WTC11 (cell line): ENCODE results near the gene ROS1. TPM values are rescaled to one million over a fixed set of nuclear protein-coding genes. Genes with fewer than 3 reads are reported as not detected.

Experiments used
- ATAC-seq: fragments of 200-7000 bp; cut with Tn5 transposase; 2 replicates; pipeline ENCODE4 v1.10.0; 2021; ENCODE audit warnings: mild to moderate bottlenecking, moderate library complexity
- CTCF ChIA-PET: fragments of 300-600 bp; sonication (Branson Sonifier 250); formaldehyde crosslinking; loops from one replicate; lab custom pipeline; 2021; ENCODE audit warnings: antibody characterized with exemption; lab: Charles Lee
- POLR2A ChIA-PET: fragments of 350-600 bp; sonication (Branson Sonifier 250); formaldehyde crosslinking; loops from one replicate; lab custom pipeline; 2021; ENCODE audit warnings: antibody characterized with exemption; lab: Charles Lee
- DNase-seq: peaks from one replicate; pipeline ENCODE4 v3.0.0; 2021; ENCODE audit warnings: low spot score
- H3K27ac Mint-ChIP-seq: 2 replicates; pipeline ENCODE4 v1.8.0; 2021; ENCODE audit warnings: mixed read lengths
- H3K27me3 Mint-ChIP-seq: 2 replicates; pipeline ENCODE4 v1.8.0; 2021; ENCODE audit warnings: low read depth, mild to moderate bottlenecking, moderate library complexity, mixed read lengths
- H3K36me3 Mint-ChIP-seq: 2 replicates; pipeline ENCODE4 v1.8.0; 2021; ENCODE audit warnings: mixed read lengths
- H3K4me1 Mint-ChIP-seq: 2 replicates; pipeline ENCODE4 v1.8.0; 2022; ENCODE audit warnings: mixed read lengths
- H3K4me3 Mint-ChIP-seq: 2 replicates; pipeline ENCODE4 v1.8.0; 2021; ENCODE audit warnings: mild to moderate bottlenecking, moderate library complexity, mixed read lengths
- H3K9me3 Mint-ChIP-seq: 2 replicates; pipeline ENCODE4 v1.8.0; 2021; ENCODE audit warnings: mixed read lengths
- CREM ChIP-seq: sonication (generic); formaldehyde crosslinking; IDR thresholded peaks from 2 replicates; pipeline ENCODE4 v1.8.1; 2022; ENCODE audit warnings: mild to moderate bottlenecking, missing genetic modification reagents, moderate library complexity
- IRF2 ChIP-seq: sonication (generic); formaldehyde crosslinking; IDR thresholded peaks from 2 replicates; pipeline ENCODE4 v1.8.0; 2022; ENCODE audit warnings: low read depth, missing genetic modification reagents, borderline replicate concordance
- JAZF1 ChIP-seq: fragments of 250-450 bp; sonication (Bioruptor Pico); IDR thresholded peaks from 2 replicates; pipeline ENCODE4 v1.9.0; 2021; ENCODE audit warnings: moderate library complexity, mild to moderate bottlenecking, inconsistent platforms
- KAT7 ChIP-seq: sonication (generic); formaldehyde crosslinking; IDR thresholded peaks from 2 replicates; pipeline ENCODE4 v1.8.1; 2023; ENCODE audit warnings: missing genetic modification reagents, mild to moderate bottlenecking, borderline replicate concordance
- MYBL2 ChIP-seq: sonication (generic); formaldehyde crosslinking; IDR thresholded peaks from 2 replicates; pipeline ENCODE4 v1.8.1; 2023; ENCODE audit warnings: mild to moderate bottlenecking, moderate library complexity, missing genetic modification reagents
- NFE2L1 ChIP-seq: sonication (generic); formaldehyde crosslinking; IDR thresholded peaks from 2 replicates; pipeline ENCODE4 v1.8.1; 2023; ENCODE audit warnings: missing genetic modification reagents
- SMAD3 ChIP-seq: sonication (generic); formaldehyde crosslinking; IDR thresholded peaks from 2 replicates; pipeline ENCODE4 v1.8.0; 2022; ENCODE audit warnings: missing genetic modification reagents, mild to moderate bottlenecking, borderline replicate concordance
- total RNA-seq: library from RNA; stranded (reverse); gene quantifications from 3 replicates; pipeline ENCODE4 v1.2.3, GENCODE V29; 2021
- TF ChIP-seq, protein P1 (sequence below): sonication (generic); formaldehyde crosslinking; conservative IDR thresholded peaks from 2 replicates; pipeline ENCODE4 v1.8.1; 2023; ENCODE audit warnings: mild to moderate bottlenecking, low read depth, missing genetic modification reagents, moderate library complexity
- TF ChIP-seq, protein P2 (sequence below): sonication (generic); formaldehyde crosslinking; IDR thresholded peaks from 2 replicates; pipeline ENCODE4 v1.8.1; 2023; ENCODE audit warnings: mild to moderate bottlenecking, missing genetic modification reagents
- TF ChIP-seq, protein P3 (sequence below): sonication (generic); formaldehyde crosslinking; conservative IDR thresholded peaks from 2 replicates; pipeline ENCODE4 v1.8.1; 2022; ENCODE audit warnings: mild to moderate bottlenecking, missing genetic modification reagents
- TF ChIP-seq, protein P4 (sequence below): sonication (generic); formaldehyde crosslinking; IDR thresholded peaks from 2 replicates; pipeline ENCODE4 v1.8.1; 2023; ENCODE audit warnings: mild to moderate bottlenecking, missing genetic modification reagents, moderate library complexity
- TF ChIP-seq, protein P5 (sequence below): sonication (generic); formaldehyde crosslinking; IDR thresholded peaks from 2 replicates; pipeline ENCODE4 v1.8.0; 2022; ENCODE audit warnings: mild to moderate bottlenecking, missing genetic modification reagents
- TF ChIP-seq, protein P6 (sequence below): sonication (generic); formaldehyde crosslinking; IDR thresholded peaks from 2 replicates; pipeline ENCODE4 v1.8.1; 2022; ENCODE audit warnings: low read depth, missing genetic modification reagents, borderline replicate concordance
- TF ChIP-seq, protein P7 (sequence below): sonication (generic); formaldehyde crosslinking; IDR thresholded peaks from 2 replicates; pipeline ENCODE4 v1.8.0; 2022; ENCODE audit warnings: mild to moderate bottlenecking, missing genetic modification reagents

Gene ROS1
- total RNA-seq, 1 experiment from 2014 or later: 0.02 TPM

DNA sequence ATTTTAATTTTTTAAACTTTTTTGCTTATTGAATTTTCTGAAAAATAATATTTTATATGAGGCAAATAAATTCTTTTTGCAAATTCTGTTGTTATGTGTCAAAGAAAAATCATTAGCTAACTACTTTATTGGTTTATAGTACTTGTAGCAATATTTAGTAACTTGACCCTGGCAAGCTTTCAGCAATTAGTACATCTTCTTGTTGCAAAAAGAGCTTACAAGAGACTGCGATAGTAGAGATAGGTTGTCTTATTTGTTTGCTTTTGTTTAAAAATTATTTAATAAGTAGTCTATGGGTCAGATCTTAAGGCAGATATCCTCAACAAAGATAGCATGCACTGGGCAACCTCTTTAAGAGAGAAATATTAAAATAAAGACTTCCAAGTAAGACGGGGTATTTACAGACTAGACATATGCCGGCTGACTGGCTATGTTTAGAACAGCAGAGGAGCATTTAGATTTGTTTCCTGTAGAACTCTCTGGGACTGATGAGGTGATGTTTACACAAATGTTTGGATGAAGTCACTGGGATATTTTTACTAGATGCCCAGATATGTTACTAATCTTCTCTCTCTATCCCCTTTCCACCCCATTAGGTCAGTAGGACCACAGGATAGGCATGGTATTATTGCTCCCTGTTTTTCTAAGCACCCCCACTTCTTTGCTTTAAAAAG, 135.4 kb downstream of the ROS1 start:
- Mint-ChIP-seq H3K4me1 (no peaks in the 10 kb centered on the region), H3K27me3 (no peaks in the 10 kb centered on the region), H3K27ac (no peak overlapping the region), H3K4me3 (no peak overlapping the region), H3K36me3 (no peaks in the 10 kb centered on the region), H3K9me3 (peaks cover 5% of the 10 kb centered on the region; the same call in 1 of the 2 replicates)
- ChIA-PET POLR2A (no interaction called here), CTCF (no interaction called here)
- ATAC-seq (no peak), DNase-seq (no peak)
- TF ChIP-seq, protein P1, sequence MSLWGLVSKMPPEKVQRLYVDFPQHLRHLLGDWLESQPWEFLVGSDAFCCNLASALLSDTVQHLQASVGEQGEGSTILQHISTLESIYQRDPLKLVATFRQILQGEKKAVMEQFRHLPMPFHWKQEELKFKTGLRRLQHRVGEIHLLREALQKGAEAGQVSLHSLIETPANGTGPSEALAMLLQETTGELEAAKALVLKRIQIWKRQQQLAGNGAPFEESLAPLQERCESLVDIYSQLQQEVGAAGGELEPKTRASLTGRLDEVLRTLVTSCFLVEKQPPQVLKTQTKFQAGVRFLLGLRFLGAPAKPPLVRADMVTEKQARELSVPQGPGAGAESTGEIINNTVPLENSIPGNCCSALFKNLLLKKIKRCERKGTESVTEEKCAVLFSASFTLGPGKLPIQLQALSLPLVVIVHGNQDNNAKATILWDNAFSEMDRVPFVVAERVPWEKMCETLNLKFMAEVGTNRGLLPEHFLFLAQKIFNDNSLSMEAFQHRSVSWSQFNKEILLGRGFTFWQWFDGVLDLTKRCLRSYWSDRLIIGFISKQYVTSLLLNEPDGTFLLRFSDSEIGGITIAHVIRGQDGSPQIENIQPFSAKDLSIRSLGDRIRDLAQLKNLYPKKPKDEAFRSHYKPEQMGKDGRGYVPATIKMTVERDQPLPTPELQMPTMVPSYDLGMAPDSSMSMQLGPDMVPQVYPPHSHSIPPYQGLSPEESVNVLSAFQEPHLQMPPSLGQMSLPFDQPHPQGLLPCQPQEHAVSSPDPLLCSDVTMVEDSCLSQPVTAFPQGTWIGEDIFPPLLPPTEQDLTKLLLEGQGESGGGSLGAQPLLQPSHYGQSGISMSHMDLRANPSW (CRISPR knock-in tag): no peak
- TF ChIP-seq, protein P2, sequence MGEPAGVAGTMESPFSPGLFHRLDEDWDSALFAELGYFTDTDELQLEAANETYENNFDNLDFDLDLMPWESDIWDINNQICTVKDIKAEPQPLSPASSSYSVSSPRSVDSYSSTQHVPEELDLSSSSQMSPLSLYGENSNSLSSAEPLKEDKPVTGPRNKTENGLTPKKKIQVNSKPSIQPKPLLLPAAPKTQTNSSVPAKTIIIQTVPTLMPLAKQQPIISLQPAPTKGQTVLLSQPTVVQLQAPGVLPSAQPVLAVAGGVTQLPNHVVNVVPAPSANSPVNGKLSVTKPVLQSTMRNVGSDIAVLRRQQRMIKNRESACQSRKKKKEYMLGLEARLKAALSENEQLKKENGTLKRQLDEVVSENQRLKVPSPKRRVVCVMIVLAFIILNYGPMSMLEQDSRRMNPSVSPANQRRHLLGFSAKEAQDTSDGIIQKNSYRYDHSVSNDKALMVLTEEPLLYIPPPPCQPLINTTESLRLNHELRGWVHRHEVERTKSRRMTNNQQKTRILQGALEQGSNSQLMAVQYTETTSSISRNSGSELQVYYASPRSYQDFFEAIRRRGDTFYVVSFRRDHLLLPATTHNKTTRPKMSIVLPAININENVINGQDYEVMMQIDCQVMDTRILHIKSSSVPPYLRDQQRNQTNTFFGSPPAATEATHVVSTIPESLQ (CRISPR knock-in tag): no peak
- TF ChIP-seq, protein P3, sequence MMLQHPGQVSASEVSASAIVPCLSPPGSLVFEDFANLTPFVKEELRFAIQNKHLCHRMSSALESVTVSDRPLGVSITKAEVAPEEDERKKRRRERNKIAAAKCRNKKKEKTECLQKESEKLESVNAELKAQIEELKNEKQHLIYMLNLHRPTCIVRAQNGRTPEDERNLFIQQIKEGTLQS: no peak
- TF ChIP-seq JAZF1 (CRISPR knock-in tag): no peak
- TF ChIP-seq MYBL2: no peak
- no peak for TF ChIP-seq SMAD3
- TF ChIP-seq, protein P4, sequence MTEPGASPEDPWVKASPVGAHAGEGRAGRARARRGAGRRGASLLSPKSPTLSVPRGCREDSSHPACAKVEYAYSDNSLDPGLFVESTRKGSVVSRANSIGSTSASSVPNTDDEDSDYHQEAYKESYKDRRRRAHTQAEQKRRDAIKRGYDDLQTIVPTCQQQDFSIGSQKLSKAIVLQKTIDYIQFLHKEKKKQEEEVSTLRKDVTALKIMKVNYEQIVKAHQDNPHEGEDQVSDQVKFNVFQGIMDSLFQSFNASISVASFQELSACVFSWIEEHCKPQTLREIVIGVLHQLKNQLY: no peak
- no peak for TF ChIP-seq CREM
- TF ChIP-seq, protein P5, sequence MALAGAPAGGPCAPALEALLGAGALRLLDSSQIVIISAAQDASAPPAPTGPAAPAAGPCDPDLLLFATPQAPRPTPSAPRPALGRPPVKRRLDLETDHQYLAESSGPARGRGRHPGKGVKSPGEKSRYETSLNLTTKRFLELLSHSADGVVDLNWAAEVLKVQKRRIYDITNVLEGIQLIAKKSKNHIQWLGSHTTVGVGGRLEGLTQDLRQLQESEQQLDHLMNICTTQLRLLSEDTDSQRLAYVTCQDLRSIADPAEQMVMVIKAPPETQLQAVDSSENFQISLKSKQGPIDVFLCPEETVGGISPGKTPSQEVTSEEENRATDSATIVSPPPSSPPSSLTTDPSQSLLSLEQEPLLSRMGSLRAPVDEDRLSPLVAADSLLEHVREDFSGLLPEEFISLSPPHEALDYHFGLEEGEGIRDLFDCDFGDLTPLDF (CRISPR knock-in tag): no peak
- TF ChIP-seq, protein P6, sequence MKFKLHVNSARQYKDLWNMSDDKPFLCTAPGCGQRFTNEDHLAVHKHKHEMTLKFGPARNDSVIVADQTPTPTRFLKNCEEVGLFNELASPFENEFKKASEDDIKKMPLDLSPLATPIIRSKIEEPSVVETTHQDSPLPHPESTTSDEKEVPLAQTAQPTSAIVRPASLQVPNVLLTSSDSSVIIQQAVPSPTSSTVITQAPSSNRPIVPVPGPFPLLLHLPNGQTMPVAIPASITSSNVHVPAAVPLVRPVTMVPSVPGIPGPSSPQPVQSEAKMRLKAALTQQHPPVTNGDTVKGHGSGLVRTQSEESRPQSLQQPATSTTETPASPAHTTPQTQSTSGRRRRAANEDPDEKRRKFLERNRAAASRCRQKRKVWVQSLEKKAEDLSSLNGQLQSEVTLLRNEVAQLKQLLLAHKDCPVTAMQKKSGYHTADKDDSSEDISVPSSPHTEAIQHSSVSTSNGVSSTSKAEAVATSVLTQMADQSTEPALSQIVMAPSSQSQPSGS (CRISPR knock-in tag): no peak
- no peak for TF ChIP-seq NFE2L1
- TF ChIP-seq, protein P7, sequence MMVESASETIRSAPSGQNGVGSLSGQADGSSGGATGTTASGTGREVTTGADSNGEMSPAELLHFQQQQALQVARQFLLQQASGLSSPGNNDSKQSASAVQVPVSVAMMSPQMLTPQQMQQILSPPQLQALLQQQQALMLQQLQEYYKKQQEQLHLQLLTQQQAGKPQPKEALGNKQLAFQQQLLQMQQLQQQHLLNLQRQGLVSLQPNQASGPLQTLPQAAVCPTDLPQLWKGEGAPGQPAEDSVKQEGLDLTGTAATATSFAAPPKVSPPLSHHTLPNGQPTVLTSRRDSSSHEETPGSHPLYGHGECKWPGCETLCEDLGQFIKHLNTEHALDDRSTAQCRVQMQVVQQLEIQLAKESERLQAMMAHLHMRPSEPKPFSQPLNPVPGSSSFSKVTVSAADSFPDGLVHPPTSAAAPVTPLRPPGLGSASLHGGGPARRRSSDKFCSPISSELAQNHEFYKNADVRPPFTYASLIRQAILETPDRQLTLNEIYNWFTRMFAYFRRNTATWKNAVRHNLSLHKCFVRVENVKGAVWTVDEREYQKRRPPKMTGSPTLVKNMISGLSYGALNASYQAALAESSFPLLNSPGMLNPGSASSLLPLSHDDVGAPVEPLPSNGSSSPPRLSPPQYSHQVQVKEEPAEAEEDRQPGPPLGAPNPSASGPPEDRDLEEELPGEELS (CRISPR knock-in tag): no peak

DNA sequence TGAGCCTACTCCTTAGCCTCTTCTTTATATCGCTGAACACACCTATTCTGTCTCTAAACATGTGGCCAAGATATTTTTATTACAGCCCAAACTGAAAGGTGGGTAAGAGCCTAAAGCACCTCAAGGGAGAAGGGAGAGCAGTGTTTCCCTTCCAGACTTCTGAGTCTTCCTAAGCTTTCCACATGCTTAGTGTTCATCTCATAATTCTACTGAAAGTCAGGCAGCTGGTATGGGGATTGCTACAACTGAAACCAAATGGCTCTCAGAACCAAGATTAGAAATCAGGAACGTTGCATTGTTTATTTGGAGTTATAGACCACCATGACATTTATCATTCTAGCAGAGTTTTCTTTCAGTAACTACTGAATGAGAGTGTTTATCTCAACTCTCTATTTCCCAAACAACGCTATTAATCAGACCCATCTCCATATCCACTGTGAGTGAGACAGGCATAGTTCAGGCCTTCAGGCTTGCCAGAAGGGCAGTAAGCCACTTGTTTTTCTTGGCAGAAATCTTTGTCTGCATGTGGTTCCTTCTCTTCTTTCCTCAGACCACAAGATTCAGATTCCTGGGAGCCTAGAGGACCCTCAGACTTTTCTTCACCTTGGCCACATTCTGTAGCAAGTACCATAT, 137.5 kb downstream of the ROS1 start:
- no peak for TF ChIP-seq IRF2 (CRISPR knock-in tag)
- no peak for TF ChIP-seq KAT7 (CRISPR knock-in tag)
- Mint-ChIP-seq H3K4me1 (no peaks in the 10 kb centered on the region), H3K4me3 (no peak overlapping the region), H3K9me3 (peaks cover 5% of the 10 kb centered on the region; the same call in 1 of the 2 replicates), H3K36me3 (no peaks in the 10 kb centered on the region), H3K27me3 (no peaks in the 10 kb centered on the region), H3K27ac (no peak overlapping the region)
- ATAC-seq: no peak
- POLR2A ChIA-PET: no interaction called here
- no peak for DNase-seq
- CTCF ChIA-PET: no interaction called here
